Inflammatory macrophage treated with lipopolysaccharide for 1 hour (primary cell): Measurements from ENCODE around the gene GPR4.
"Not testable (repeated sequence)": the region's sequence is repeated elsewhere in the genome, so short reads cannot be mapped to it uniquely, and the experiment has no call there.

ENCODE experiments used
- DNase-seq, 2 donors: peaks; one replicate each; pipeline ENCODE4 v3.0.0-alpha.2; 2020 to 2022

GPR4 gene

GRCh38 chr19:45601524-45602374 is at the start of gene GPR4:
TSS of gene GPR4 (minus strand) at chr19:45602212. CDS start at chr19:45591866, 10,346 bp downstream.
- no peak for DNase-seq

- DNase-seq = no peak
Measured at GRCh38 chr19:45650722-45651121, 48.7 kb upstream of the GPR4 start.

- DNase-seq = no peak
Measured at GRCh38 chr19:45646345-45646698, 44.3 kb upstream of the GPR4 start.

GRCh38 chr19:45645631-45646344 is 43.8 kb upstream of the GPR4 start:
- DNase-seq = peak; percentile 37 to 55

- DNase-seq = no peak
Measured at GRCh38 chr19:45645068-45645630, 43.1 kb upstream of the GPR4 start.

- no peak for DNase-seq
Measured at GRCh38 chr19:45643927-45644771, 42.1 kb upstream of the GPR4 start.

- DNase-seq = peak; percentile 69 to 97
Measured at GRCh38 chr19:45643024-45643926, 41.3 kb upstream of the GPR4 start.

GRCh38 chr19:45641274-45642105 is 39.5 kb upstream of the GPR4 start:
- DNase-seq = peak; percentile 71 to 89

- DNase-seq = no peak
Measured at GRCh38 chr19:45640849-45641273, 38.8 kb upstream of the GPR4 start.

- DNase-seq = peak in 1 of 2 donors; percentile 40
Measured at GRCh38 chr19:45638930-45639729, 37.1 kb upstream of the GPR4 start, which contains the start of gene EML2. TSS of gene EML2 (minus strand) at chr19:45639397. CDS start at chr19:45639376, 21 bp downstream.

GRCh38 chr19:45637890-45638667 is 36.1 kb upstream of the GPR4 start:
- DNase-seq = no peak

- no peak for DNase-seq
Measured at GRCh38 chr19:45636902-45637301, 34.9 kb upstream of the GPR4 start.

GRCh38 chr19:45636275-45636674 is 34.3 kb upstream of the GPR4 start:
- DNase-seq = no peak

- DNase-seq = peak; percentile 24 to 63
Measured at GRCh38 chr19:45632468-45633196, 30.6 kb upstream of the GPR4 start.

GRCh38 chr19:45630463-45630862 is 28.5 kb upstream of the GPR4 start:
- DNase-seq = peak; percentile 25 to 37

GRCh38 chr19:45629704-45630103 is 27.7 kb upstream of the GPR4 start:
- no peak for DNase-seq

GRCh38 chr19:45628219-45628618 is 26.2 kb upstream of the GPR4 start:
- not testable (repeated sequence) for DNase-seq

GRCh38 chr19:45623984-45624383 is 22.0 kb upstream of the GPR4 start:
- no peak for DNase-seq
